ENCODE measurements around the gene OCA2. TPM values are rescaled to one million over a fixed set of nuclear protein-coding genes. Genes with fewer than 3 reads are reported as not detected.
A peak's percentile ranks its signal among the peaks of the same experiment; 100 is the strongest.

Gene OCA2
- total and polyA plus RNA-seq, 2 of the 8 experiments (the other 6 are each of a cell fraction or from before 2014, with no cell fraction given): 0.20 TPM

DNA sequence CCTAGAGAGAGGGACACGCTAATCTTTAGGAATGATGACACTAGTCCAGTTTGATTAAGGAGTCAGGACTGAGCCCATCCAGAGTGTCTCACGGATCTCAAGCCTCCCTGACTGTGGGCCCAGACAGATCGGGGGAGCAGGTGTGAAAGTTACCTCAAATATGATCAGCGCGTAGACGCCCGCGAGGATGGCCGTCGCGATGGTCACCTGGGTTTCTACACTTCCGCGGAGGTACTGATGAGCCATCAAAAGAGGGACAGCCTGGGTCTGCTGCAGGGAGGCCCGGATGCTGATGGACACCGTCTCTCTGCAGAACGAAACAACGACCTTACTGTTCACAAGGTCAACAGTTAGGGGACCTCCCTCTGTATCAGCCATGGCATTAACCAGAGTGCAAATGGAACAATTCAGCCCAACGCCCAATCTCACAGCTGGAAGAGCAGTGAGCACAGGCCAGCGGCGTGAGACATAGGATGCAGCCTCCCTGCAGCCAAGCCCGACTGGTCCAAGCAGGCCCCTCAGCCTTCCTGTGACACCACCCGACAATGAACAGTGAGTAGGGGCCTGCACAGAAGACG lies 84.4 kb downstream of the OCA2 start:
- no peak overlapping the region for H3K14ac ChIP-seq (ENCODE audit: insufficient read length)
- H2BK20ac ChIP-seq (ENCODE audit: low read length): no peak overlapping the region
- ChIA-PET POLR2A (ENCODE audit: partially characterized antibody) (no interaction called here), CTCF (ENCODE audit: partially characterized antibody) (interaction anchor here (0.5 kb wide), 1 partner anchor 37 kb away, joined by 4 read pairs; no protein-coding TSS in a partner anchor)
- TF ChIP-seq RNF2 (IDR thresholded peaks at IDR 0.05; ENCODE audit: borderline replicate concordance, low read depth, low read length, missing control alignments, poor library complexity, severe bottlenecking) (no peak), TAF7 (optimal IDR thresholded peaks at IDR 0.05; ENCODE audit: borderline replicate concordance, low read depth, low read length) (no peak), JUN (IDR thresholded peaks at IDR 0.05; ENCODE audit: low read depth, low read length) (no peak), RBBP5 (IDR thresholded peaks at IDR 0.05; ENCODE audit: borderline replicate concordance, low read depth, low read length) (no peak), CHD2 (IDR thresholded peaks at IDR 0.05; ENCODE audit: low read length) (no peak), RFX5 (IDR thresholded peaks at IDR 0.05; ENCODE audit: borderline replicate concordance, low read depth, low read length) (no peak), CEBPB (IDR thresholded peaks at IDR 0.05; ENCODE audit: low read depth, low read length) (no peak), CHD1 (IDR thresholded peaks at IDR 0.05; ENCODE audit: low read depth, low read length) (no peak), BRCA1 (IDR thresholded peaks at IDR 0.05; ENCODE audit: low read depth, low read length) (no peak)
- H3K56ac ChIP-seq (replicated peaks; ENCODE audit: insufficient read length, low read depth, low read length): no peak overlapping the region
- no peak overlapping the region for H4K5ac ChIP-seq (ENCODE audit: insufficient read length, low read depth, low read length)
- no peak overlapping the region for H3K9ac ChIP-seq (replicated peaks in 1 of 4; ENCODE audit: extremely low read depth in 1 of 4, low read depth in 3 of 4, low read length in 3 of 4)
- H2BK12ac ChIP-seq (ENCODE audit: low read depth, low read length): no peak overlapping the region
- no peaks in the 10 kb centered on the region for H3K36me3 ChIP-seq (ENCODE audit: control insufficient read depth in 2 of 4, insufficient read depth in 4 of 4, low read length in 3 of 4)
- H3K4me2 ChIP-seq (ENCODE audit: insufficient read depth in 1 of 2, low read depth in 2 of 2, low read length in 2 of 2): no peak overlapping the region
- no peak overlapping the region for H2AFZ ChIP-seq (ENCODE audit: low read length)
- H3K9me3 ChIP-seq (ENCODE audit: insufficient read depth in 2 of 2, low read depth in 1 of 2, low read length in 1 of 2): no peaks in the 10 kb centered on the region
- no peaks in the 10 kb centered on the region for H3K79me2 ChIP-seq (ENCODE audit: control insufficient read depth in 1 of 2, insufficient read depth in 2 of 2, low read length in 2 of 2)
- H3K4me1 ChIP-seq (replicated peaks in 1 of 4; ENCODE audit: control insufficient read depth in 3 of 4, insufficient read depth in 4 of 4, low read length in 3 of 4): peaks cover 0 to 6% (median 3%) of the 10 kb centered on the region in 4 experiments; a peak in 5 of 7 replicates
- H2BK15ac ChIP-seq (ENCODE audit: low read length): no peak overlapping the region
- H2AK5ac ChIP-seq (ENCODE audit: low read depth, low read length): no peak overlapping the region
- no peak overlapping the region for H3K27ac ChIP-seq (ENCODE audit: low read depth, low read length)
- H3K18ac ChIP-seq (ENCODE audit: extremely low read depth, low read length): no peak overlapping the region
- DNase-seq (ENCODE audit: low read depth in 1 of 2, low spot score in 2 of 2) (no peak), FAIRE-seq (no peak)
- H4K91ac ChIP-seq (replicated peaks; ENCODE audit: insufficient read length, low read length): no peak overlapping the region
- no peak overlapping the region for H3K4ac ChIP-seq (replicated peaks; ENCODE audit: insufficient read length, low read depth, low read length)
- no peak overlapping the region for H3K4me3 ChIP-seq (ENCODE audit: extremely low read depth in 1 of 4, insufficient read depth in 2 of 4, low read depth in 3 of 4, low read length in 4 of 4)
- 0 out of 2 replicates have a peak overlapping the region, but pooled peaks have one; percentile 18 for H4K8ac ChIP-seq (ENCODE audit: extremely low read depth, insufficient read depth, low read length)
- H3K23ac ChIP-seq (ENCODE audit: insufficient read length): no peak overlapping the region
- H2BK5ac ChIP-seq (ENCODE audit: low read depth, low read length): no peak overlapping the region
- H3K27me3 ChIP-seq (replicated peaks in 1 of 4; ENCODE audit: control insufficient read depth in 3 of 4, extremely low read depth in 1 of 4, insufficient read depth in 3 of 4, low read length in 3 of 4): no peaks in the 10 kb centered on the region; a peak in 1 of 7 replicates
- H4K20me1 ChIP-seq (replicated peaks in 1 of 2; ENCODE audit: control insufficient read depth in 1 of 2, insufficient read depth in 2 of 2, low read length in 2 of 2): no peaks in the 10 kb centered on the region
- H3K23me2 ChIP-seq (ENCODE audit: low read depth, low read length): no peaks in the 10 kb centered on the region
- no peak overlapping the region for H2BK120ac ChIP-seq (replicated peaks; ENCODE audit: low read depth, low read length)
- H3K79me1 ChIP-seq (ENCODE audit: low read depth, low read length): no peaks in the 10 kb centered on the region
- WGBS, 2 experiments (ENCODE audit: extremely low coverage in 1 of 2, insufficient coverage in 1 of 2, insufficient read length in 1 of 2, insufficient replicate concordance in 2 of 2, low coverage in 1 of 2, low lambda C conversion rate in 2 of 2, missing lambda C conversion rate in 1 of 2): 87% methylated on average over 23 of the region's 23 CpGs; no CpG with 5 or more reads in 1 of the 2 experiments

Data from H1 (cell line).